HepG2 (cell line): Measurements from ENCODE around the gene SDC1. TPM values are rescaled to one million over a fixed set of nuclear protein-coding genes. Genes with fewer than 3 reads are reported as not detected.

Source experiments
- DBP ChIP-seq: sonication (generic); formaldehyde crosslinking; IDR thresholded peaks from 2 replicates; pipeline ENCODE4 v1.4.0; 2020; ENCODE audit warnings: missing genetic modification reagents; ENCODE audit errors: not compliant biosample characterization
- GATAD1 ChIP-seq: IDR thresholded peaks from 2 replicates; pipeline ENCODE4 v1.6.1; 2016; ENCODE audit warnings: missing genetic modification reagents, missing compliant biosample characterization
- HIVEP1 ChIP-seq: sonication (generic); formaldehyde crosslinking; IDR thresholded peaks from 2 replicates; pipeline ENCODE4 v1.4.0; 2020; ENCODE audit warnings: mild to moderate bottlenecking, missing genetic modification reagents
- HNF1B ChIP-seq: sonication (generic); formaldehyde crosslinking; IDR thresholded peaks from 2 replicates; pipeline ENCODE4 v1.5.1; 2020; ENCODE audit warnings: mild to moderate bottlenecking, moderate library complexity, missing genetic modification reagents
- IRF2 ChIP-seq: IDR thresholded peaks from 2 replicates; pipeline ENCODE4 v1.6.1; 2018; ENCODE audit warnings: missing genetic modification reagents, missing compliant biosample characterization
- ISL2 ChIP-seq: sonication (generic); formaldehyde crosslinking; IDR thresholded peaks from 2 replicates; pipeline ENCODE4 v1.5.0; 2020; ENCODE audit warnings: missing genetic modification reagents
- JUN ChIP-seq: sonication (generic); formaldehyde crosslinking; IDR thresholded peaks from 2 replicates; pipeline ENCODE4 v1.4.0; 2020; ENCODE audit warnings: mild to moderate bottlenecking, missing genetic modification reagents
- MED8 ChIP-seq: sonication (generic); formaldehyde crosslinking; IDR thresholded peaks from 2 replicates; pipeline ENCODE4 v1.8.1; 2023; ENCODE audit warnings: mild to moderate bottlenecking, missing genetic modification reagents; ENCODE audit not compliant: insufficient replicate concordance
- MTA1 ChIP-seq: sonication (generic); formaldehyde crosslinking; IDR thresholded peaks from 2 replicates; pipeline ENCODE4 v1.4.0; 2020; ENCODE audit warnings: missing genetic modification reagents, mild to moderate bottlenecking, borderline replicate concordance
- NFIC ChIP-seq: IDR thresholded peaks from 2 replicates; pipeline ENCODE4 v1.6.1; 2012; ENCODE audit warnings: mild to moderate bottlenecking, low read length, inconsistent platforms
- NONO ChIP-seq, 2 experiments: fragments of 450-650 bp in 1 of 2; sonication (generic) in 1 of 2; formaldehyde crosslinking in 1 of 2; IDR thresholded peaks in 1 of 2; conservative IDR thresholded peaks in 1 of 2; 2 replicates each; pipeline versions ENCODE4 v1.6.1 to v1.8.0; 2017 to 2022; ENCODE audit warnings: mild to moderate bottlenecking in 1 of 2, missing genetic modification reagents in 1 of 2, moderate library complexity in 1 of 2
- NR2C2 ChIP-seq: sonication (generic); formaldehyde crosslinking; IDR thresholded peaks from 2 replicates; pipeline ENCODE4 v1.4.0; 2020; ENCODE audit warnings: missing genetic modification reagents, mild to moderate bottlenecking, moderate library complexity, borderline replicate concordance
- PRPF4 ChIP-seq: fragments of 200-400 bp; formaldehyde crosslinking; IDR thresholded peaks from 2 replicates; pipeline ENCODE4 v1.6.1; 2016; ENCODE audit warnings: low read length, low read depth; ENCODE audit not compliant: poor library complexity, severe bottlenecking
- TRIM22 ChIP-seq: fragments of 450-650 bp; IDR thresholded peaks from 2 replicates; pipeline ENCODE4 v1.6.1; 2017
- USF2 ChIP-seq, 2 experiments: sonication (generic) in 1 of 2; formaldehyde crosslinking in 1 of 2; IDR thresholded peaks; 2 replicates each; pipeline versions ENCODE4 v1.5.1 to v1.6.1; 2011 to 2020; ENCODE audit warnings: borderline replicate concordance in 1 of 2, low read depth in 1 of 2, low read length in 1 of 2, mild to moderate bottlenecking in 1 of 2, missing genetic modification reagents in 1 of 2, moderate library complexity in 1 of 2
- ZBTB34 ChIP-seq: sonication (generic); formaldehyde crosslinking; IDR thresholded peaks from 2 replicates; pipeline ENCODE4 v1.8.0; 2022; ENCODE audit warnings: mild to moderate bottlenecking, missing genetic modification reagents
- ZNF180 ChIP-seq: sonication (generic); formaldehyde crosslinking; IDR thresholded peaks from 2 replicates; pipeline ENCODE4 v1.4.0; 2020; ENCODE audit warnings: low read depth, missing genetic modification reagents, borderline replicate concordance
- ZNF274 ChIP-seq: sonication (generic); formaldehyde crosslinking; IDR thresholded peaks from 2 replicates; pipeline ENCODE4 v1.5.1; 2020; ENCODE audit warnings: mild to moderate bottlenecking, missing genetic modification reagents
- ZNF44 ChIP-seq: sonication (generic); formaldehyde crosslinking; IDR thresholded peaks from 2 replicates; pipeline ENCODE4 v1.5.1; 2020; ENCODE audit warnings: mild to moderate bottlenecking, missing genetic modification reagents
- ZNF720 ChIP-seq: sonication (generic); formaldehyde crosslinking; IDR thresholded peaks from 2 replicates; pipeline ENCODE4 v1.4.0; 2020; ENCODE audit warnings: missing genetic modification reagents
- ZNF788 ChIP-seq: sonication (generic); formaldehyde crosslinking; IDR thresholded peaks from 2 replicates; pipeline ENCODE4 v1.5.0; 2020; ENCODE audit warnings: mild to moderate bottlenecking, missing genetic modification reagents, borderline replicate concordance
- polyA plus RNA-seq, 8 experiments: library from polyadenylated mRNA; depleted of rRNA in 3 of 8; stranded (reverse) in 7 of 8; unstranded in 1 of 8; fragments of >200 nt; fragmentation: Illumina TruSeq in 4 of 8; extraction: Trizol in 4 of 8; gene quantifications; 2 replicates each; pipeline versions ENCODE4 v1.2.1 to v1.2.3, GENCODE V29; 2011 to 2016; ENCODE audit warnings: low read depth in 4 of 8, missing spikeins in 1 of 8, mixed read lengths in 1 of 8; ENCODE audit not compliant: insufficient read depth in 1 of 8
- total RNA-seq, 5 experiments: library from RNA; depleted of rRNA; stranded (reverse); fragments of >200 nt; fragmentation: Illumina TruSeq; extraction: Trizol; gene quantifications; 2 replicates each; pipeline ENCODE4 v1.2.3, GENCODE V29; 2016; ENCODE audit warnings: low read depth in 1 of 5

The SDC1 gene
- total and polyA plus RNA-seq, 2 of the 13 experiments (the other 11 are each of a cell fraction or from before 2014, with no cell fraction given) = 108 to 119 TPM

GRCh38 chr2:20223407-20224163 lies 1.3 kb downstream of the SDC1 start (continued):
- TF ChIP-seq PRPF4 (no peak), ZNF180 (CRISPR knock-in tag) (peak; percentile 37; the same call in 1 of the 2 replicates), JUN (CRISPR knock-in tag) (no peak), TRIM22 (no peak), NFIC (no peak), ZNF720 (CRISPR knock-in tag) (no peak), NR2C2 (CRISPR knock-in tag) (no peak), ISL2 (CRISPR knock-in tag) (no peak), ZBTB34 (no peak), HNF1B (CRISPR knock-in tag) (no peak), HIVEP1 (CRISPR knock-in tag) (peak; percentile 29; the same call in 1 of the 2 replicates), ZNF788 (CRISPR knock-in tag) (no peak), GATAD1 (no peak), ZNF274 (CRISPR knock-in tag) (no peak; the same call in 1 of the 2 replicates), IRF2 (CRISPR knock-in tag) (no peak), NONO (IDR thresholded peaks at IDR 0.05) (no peak), NONO (CRISPR knock-in tag; conservative IDR thresholded peaks at IDR 0.05) (peak; percentile 64), USF2 (IDR thresholded peaks at IDR 0.05; ENCODE audit: low read depth, low read length) (no peak), USF2 (CRISPR knock-in tag; IDR thresholded peaks at IDR 0.05; ENCODE audit: borderline replicate concordance) (no peak), DBP (CRISPR knock-in tag) (peak; percentile 53), MED8 (CRISPR knock-in tag) (peak; percentile 20), ZNF44 (CRISPR knock-in tag) (no peak; the same call in 1 of the 2 replicates), MTA1 (CRISPR knock-in tag) (no peak)
